ENCODE measurements around the gene CDCA4.

- TF ChIP-seq CTCF (IDR thresholded peaks at IDR 0.05) (no peak), ZFX (IDR thresholded peaks at IDR 0.05; ENCODE audit: borderline replicate concordance) (no peak)
Observed at GRCh38 chr14:104979758-104980610, 40.9 kb downstream of the CDCA4 start.

Data from 22Rv1 (cell line).